HG02623 (cell line): ENCODE results near the gene ZNF793.
A peak's percentile ranks its signal among the peaks of the same experiment; 100 is the strongest.

Experiments used
- ATAC-seq: cut with Tn5 transposase; IDR thresholded peaks from one replicate; pipeline ENCODE4 v1.9.1; 2021; ENCODE audit warnings: moderate library complexity; ENCODE audit not compliant: unreplicated experiment

ZNF793 gene

DNA sequence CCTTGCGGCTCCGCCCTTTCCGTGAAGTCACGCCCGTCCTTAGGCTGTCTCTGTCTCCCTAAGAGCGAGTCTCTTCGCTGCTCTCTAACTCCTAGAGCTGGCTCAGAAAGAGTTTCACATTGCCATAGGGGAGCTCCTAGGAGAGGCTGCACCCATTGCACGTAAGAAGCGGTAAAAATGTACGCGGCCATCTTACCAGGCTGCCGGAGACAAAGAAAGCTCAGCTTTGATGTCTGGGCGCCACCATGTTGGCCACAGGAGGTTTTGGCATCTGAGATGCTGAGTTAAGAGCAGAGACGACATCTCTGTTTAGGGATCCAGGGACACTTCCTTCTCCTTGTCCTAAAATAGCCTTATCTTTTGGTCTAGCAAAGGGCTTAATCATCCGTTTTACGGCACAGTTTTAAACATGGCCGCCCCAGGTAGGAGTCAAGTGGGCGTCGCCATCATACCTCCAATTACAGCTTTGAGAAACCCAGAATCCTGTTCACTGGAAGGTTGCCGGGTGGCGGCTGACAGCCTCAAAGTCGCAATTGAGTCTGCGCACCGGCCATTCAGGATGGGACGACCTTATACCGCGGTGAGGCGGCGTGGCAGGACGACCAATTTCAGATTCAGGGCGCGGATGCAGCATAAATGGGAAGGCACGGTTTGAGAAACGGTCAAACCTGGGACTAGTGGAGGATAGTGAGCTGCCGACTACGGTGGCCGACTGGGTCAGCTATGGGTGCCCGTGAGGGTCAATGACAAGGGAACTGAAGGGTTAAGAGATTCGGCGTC is at the start of gene ZNF793:
ZNF793 (plus strand) TSS at position 553 of the 780 bp plus-strand sequence. CDS start 16,501 bp downstream, outside the sequence.
- ATAC-seq, result no peak

DNA sequence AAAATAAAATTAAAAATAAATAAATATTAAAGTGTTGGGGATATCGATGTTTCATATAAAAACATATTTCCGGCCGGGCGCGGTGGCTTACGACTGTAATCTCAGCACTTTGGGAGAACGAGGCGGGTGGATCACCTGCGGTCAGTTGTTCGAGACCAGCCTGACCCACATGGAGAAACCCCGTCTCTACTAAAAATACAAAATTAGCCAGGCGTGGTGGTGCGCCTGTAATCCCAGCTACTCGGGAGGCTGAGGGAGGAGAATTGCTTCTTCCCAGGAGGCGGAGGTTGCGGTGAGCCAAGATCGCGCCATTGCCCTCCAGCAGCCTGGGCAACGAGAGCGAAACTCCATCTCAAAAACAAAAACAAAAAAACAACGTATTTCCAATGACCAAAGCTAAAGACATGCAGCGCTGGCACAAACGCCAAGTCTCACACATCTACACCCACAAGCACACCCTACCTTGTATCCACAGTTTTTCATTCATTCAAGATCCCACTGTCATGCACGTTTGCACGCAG is 40.4 kb upstream of the ZNF793 start:
- ATAC-seq, result no peak

DNA sequence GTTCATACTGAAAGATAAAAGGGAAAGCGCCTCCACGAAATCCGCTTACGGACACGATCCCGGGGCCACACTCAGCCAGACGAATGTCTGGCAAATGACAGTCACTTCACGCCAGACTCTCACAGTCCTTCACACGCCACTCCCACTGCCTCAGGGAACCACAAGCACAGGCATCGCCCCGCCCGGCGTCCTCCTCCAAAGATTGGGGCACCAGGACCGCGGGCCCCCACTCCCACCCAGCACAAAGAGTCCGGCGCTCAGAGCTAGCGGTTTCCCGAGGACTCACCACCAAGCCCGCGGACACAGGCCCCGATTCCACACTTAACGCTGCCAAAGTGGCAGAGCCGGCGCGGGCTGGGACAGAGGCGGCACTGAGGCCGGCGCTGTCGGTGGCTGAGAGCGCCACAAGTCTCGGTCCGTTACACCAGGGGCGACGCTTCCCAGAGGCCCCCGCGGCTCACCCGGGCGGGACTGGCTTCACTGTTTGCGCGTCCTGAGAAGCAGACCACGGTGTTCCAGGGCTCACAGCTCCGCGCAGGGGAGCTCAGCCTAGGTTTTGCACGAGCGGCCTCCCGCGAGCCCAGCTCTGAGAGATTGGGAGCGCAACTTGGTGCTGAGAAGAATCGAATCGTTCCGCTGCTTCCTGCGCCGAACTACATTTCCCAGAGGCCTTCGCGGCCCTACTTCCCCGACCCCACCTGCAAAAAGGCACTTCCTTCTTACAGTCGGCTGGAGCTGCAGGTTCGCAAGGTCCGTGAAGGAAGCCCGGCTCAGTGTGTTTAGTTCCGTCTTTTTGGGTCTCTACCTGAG is 39.7 kb upstream of the ZNF793 start, which contains the start of gene ZNF569:
ZNF569 (minus strand) TSS at position 647 of the 810 bp plus-strand sequence. CDS start 22,523 bp downstream, outside the sequence.
- ATAC-seq, result peak; percentile 57

DNA sequence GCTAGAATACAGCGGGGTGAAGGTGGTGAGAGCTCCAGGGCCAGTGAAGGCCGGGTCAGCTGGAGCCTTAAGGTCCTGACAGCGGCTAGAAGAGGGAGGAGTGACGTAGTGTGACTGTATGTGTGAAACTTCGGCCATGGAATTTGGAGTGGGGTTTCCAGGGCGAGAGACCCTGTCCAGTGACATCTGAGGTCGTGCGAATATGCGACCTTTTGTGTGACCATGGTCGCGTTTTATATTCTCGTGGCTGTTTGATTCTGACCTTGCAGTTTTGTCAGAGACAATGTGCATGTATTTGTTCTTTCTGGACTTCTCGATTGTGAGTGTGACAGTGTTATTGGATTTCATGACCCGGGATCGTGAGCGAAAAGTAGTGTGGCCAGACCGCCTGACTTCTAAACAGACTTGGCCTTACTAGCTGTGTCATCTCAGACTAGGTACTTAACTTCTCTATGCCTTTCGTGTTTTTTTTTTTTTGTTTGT is 39.1 kb upstream of the ZNF793 start:
- no peak for ATAC-seq

DNA sequence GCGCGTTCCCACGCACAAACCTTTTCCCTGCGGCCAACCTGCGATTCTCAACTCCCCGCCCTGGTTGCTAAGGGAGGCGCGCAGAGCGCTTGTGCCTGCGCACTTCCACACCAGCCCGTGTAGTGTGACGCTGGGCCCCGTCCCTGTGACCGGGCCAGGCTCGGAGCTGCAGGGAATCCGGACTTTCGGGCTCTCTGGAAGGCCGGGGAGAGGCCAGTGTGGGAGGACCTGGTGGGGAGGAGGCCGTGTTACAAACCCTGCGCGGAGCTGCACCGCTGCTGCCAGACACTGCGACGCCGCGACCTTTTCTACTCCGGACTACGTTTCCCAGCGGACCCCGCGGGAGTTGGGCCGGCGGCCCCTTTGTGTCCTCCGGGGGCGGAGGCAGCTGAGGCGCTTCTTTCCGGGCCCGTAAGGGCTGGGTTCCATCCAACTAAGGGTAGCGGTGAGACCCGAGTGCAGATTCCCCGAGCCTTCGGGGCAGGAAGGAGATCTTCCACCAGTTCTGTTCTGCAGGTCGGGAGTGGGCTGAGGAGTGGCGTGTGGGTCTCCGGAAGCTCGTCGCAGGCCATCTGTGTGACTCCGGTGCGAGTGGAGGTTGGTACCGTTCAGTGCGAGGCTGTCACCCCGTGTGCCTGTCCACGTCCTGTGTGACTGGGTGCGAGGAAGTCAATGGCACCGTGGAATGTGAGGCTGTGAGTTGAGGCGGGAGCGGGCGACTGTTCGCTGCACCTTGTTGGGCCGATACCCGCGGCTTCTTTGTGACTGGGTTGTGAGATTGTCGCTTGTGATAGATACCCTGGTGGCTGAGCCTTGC is 37.6 kb upstream of the ZNF793 start, which contains the start of gene ZNF570:
ZNF570 (plus strand) TSS at position 396 of the 817 bp plus-strand sequence. CDS start 999 bp downstream, outside the sequence.
- peak; percentile 56 for ATAC-seq

DNA sequence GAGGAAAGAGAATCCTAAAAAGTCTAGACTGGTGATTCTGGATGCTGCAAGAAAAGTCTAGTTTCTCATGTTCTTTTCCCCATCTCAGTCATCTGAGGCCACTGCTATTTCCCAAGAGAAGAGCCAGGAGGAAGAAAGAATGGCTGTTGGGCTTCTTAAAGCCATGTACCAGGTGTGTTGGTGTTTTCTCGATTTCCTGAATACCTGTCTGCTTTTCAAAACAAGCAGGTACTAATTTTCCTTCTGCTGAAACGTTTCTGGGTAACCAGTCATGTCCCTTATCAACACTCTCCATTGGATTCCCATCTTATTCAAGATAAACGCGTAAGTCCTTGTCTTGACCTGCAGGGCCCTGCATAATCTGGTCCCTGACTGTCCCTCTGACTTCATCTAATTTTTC is 36.5 kb upstream of the ZNF793 start:
- ATAC-seq, result no peak

DNA sequence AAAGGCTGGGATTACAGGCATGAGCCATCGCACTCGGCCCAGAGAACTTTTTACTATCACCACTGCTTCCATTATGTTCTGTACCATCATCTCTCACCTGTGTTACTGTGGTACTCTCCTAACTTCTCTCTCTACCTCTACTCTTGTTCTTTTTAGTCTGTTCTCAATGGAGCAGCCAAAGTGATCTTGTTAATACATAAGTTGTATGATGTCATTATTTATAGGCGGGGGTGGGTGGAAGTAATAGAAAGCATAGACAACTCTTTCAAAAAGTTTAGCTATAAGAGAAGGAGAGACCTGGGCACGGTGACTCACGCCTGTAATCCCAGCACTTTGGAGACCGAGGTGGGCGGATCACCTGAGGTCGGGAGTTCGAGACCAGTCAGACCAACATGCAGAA is 34.6 kb upstream of the ZNF793 start:
- no peak for ATAC-seq

DNA sequence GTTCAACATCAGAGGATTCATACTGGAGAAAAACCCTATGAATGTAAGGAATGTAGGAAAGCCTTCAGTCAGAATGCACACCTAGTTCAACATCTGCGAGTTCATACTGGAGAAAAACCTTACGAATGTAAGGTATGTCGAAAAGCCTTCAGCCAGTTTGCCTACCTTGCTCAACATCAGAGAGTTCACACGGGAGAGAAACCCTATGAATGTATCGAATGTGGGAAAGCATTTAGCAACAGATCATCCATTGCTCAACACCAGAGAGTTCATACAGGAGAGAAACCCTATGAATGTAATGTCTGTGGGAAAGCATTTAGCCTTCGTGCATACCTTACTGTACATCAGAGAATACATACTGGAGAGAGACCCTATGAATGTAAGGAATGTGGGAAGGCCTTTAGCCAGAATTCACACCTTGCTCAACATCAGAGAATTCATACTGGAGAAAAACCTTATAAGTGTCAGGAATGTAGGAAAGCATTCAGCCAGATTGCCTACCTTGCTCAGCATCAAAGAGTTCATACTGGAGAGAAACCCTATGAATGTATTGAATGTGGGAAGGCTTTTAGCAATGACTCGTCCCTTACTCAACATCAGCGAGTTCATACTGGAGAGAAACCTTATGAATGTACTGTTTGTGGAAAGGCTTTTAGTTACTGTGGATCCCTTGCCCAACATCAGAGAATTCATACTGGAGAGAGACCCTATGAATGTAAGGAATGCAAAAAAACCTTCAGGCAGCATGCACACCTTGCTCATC is 22.2 kb upstream of the ZNF793 start:
- ATAC-seq, result no peak

DNA sequence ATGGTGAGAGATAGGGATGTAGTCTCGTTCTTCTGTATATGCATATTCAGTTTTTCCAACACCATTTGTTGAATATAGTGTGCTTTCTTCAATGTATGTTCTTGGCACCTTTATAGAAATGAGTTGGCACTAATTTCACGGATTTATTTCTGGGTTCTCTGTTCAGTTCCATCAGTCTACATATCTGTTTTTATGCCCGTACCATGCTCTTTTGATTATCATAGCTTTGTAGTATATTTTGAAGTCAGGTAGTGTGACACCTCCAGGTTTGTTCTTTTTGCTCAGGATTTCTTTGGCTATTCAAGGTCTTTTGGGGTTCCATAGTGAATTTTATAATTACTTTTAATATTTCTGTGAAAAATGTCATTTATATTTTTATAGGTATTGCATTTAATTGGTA is 14.5 kb upstream of the ZNF793 start:
- ATAC-seq, result no peak

DNA sequence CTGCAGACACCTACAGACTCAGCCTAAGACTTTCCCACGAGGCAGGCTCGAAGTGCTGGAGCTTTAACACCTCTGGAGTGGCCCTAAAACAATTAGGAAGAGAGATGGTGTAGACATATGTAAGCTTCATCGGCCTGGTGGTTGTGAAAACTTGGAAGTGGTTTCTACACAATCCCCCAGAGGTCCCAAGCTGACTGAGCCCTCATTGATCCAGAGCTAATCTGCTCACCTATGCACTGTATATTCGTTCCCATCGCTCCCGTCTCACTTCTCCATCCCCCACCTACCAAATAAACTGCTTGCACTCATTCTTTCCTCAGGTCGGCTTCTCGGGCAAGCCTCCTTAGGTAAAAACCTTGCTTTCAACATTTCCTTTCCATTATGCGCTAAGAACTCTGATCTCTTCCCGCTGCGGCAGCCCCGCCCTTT is 767 bp upstream of the ZNF793 start:
- no peak for ATAC-seq

DNA sequence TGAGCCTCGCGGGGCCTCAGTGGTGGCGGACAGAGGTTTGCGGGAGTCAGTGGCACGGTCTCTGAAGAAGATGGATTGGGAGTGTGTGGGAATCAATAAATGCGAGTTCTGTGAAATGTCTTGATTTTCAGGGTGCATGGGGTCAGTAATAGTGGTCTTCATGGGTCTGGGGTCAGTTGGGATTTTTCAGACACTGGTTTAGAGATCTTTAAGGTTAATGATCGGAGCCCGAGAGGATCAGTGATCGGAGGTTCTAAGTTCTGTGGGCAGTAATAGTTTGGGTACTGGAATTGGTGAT is 377 bp downstream of the ZNF793 start:
- no peak for ATAC-seq

DNA sequence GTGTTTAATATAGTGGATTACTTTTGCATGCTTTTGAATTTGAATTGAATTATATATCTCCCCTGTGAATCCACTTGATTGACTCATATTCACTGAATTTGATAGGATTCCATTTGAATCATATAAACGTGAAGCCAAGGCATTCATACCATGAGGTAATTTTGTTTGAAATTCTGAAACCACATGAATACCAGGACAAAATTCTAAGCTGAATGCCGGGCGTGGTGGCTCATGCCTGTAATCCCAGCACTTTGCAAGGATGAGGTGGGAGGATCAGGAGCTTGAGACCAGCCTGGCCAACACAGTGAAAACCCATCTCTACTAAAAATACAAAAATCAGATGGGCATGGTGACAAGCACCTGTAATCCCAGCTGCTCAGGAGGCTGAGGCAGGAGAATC is 4.4 kb downstream of the ZNF793 start:
- no peak for ATAC-seq

DNA sequence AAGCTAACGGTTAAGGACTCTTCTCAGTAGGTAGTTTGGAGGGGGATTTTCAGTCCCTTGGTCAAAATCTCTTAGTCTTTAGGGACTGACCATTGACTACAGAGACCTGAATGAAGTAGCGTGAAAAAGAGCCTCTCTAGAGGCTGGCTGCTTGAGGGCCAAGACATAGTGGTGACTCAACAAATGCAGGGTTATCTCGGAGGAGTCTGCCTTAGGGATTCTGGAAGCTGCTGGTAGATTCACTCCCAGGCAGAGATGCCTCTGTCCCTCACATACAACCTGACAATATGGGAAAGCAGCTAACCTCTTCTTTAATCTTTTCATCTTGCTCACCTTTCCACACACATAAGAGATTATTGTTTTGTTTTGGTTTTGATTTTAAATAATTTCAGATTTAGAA is 5.1 kb downstream of the ZNF793 start:
- ATAC-seq, result no peak

DNA sequence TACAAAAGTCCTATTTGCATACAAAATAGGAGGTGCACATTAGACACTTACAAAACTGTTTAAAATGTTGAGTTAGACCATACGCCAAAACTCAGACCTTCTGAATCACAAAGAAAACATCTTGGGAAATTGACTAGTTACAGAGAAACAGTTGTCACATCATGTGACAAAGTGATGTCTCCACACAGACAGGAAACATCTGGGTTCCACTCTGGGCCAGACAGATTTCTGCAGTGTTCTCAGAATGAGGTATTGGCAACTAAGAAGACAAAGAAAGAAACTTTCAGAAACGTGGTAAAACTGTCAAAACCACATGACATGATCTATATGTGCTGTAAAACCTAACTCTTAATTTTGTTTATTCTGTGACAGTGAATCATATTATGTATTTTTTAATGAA is 6.7 kb downstream of the ZNF793 start:
- no peak for ATAC-seq

DNA sequence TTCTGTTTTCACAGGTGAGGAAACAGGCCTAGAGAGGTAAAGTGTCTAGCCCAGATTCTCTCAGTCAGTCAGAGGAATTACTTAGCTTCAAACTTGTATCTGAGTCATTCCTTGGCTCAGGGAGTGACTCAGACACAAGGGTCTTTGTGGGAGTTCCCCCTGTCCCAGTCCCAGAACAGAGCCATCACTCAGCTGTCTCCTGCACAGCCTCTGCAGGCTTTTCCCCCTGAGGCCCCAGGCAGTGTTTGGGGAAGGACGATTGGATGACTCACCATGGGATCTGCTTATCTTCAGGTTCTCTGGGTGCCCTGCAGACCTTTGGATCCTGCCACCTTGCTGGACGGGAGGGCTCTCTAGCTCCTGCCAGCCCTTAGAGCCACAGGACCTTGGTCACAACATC is 13.2 kb downstream of the ZNF793 start:
- no peak for ATAC-seq

DNA sequence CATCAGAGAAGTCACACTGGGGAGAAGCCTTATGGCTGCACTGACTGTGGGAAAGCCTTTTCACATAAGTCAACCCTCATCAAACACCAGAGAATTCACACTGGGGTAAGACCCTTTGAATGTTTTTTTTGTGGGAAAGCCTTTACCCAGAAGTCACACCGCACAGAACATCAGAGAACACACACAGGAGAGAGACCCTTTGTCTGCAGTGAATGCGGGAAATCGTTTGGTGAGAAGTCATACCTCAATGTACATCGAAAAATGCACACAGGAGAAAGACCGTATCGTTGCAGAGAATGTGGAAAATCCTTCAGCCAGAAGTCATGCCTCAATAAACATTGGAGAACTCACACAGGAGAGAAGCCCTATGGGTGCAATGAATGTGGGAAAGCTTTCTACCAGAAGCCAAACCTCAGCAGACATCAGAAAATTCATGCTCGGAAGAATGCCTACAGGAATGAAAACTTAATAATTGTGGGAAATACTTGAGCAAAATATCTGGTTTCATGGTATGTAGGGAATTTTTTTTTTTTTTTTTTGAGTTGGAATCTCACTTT is 30.7 kb downstream of the ZNF793 start:
- ATAC-seq, result no peak

DNA sequence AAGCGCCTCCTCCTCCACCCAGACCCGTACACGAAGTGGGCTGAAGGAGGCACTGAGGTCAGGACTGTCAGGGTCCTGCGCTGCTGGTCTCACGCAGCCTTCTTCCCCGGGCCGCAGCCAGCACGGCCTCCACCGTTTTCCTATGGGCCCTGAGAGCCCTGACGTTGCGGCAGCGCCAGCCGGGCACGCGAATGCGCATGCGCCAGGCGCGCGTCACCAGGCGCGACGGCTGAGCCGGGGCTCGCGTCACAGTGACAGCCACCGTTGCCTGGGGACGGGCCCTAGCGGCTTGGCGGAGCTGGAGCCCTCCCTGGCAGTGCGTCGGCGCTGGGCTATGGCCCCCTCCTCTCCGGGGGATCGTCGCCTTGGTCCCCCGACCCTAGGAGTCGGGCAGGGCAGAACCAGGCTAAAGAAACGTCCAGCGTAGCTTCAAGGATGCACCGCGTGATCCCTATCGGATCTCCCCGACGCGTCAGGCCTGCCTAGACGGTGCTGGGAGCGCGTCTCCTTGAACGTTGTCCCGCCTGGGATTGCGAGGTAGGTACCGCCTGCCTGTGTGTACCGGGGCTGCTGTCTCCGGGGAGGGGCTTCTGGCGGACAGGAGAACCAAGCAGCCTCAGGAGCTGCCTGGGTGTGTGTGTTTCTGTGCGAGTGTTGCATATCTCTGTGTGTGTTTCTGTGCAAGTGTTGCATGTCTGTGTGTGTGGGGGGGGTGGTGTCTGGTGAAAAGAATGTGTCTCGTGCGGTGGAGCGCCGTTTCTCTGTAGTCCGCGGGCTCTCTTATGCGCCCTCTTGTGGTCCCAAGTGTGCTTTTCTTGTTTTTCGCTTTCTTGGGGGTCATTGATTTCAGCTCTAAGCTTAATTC is 44.6 kb downstream of the ZNF793 start:
- no peak for ATAC-seq

DNA sequence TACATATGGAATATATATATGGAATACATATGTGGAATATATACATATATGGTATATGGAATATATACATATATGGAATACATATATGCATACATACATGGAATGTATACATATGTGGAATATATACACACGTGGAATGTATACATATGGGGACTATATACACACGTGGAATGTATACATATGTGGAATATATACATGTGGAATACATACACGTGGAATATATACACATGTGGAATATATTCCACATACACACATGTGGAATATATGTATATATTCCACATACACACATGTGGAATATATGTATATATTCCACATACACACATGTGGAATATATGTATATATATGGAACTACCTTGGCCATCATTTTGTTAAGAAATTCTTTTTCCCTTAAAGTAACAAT is 56.8 kb downstream of the ZNF793 start:
- ATAC-seq, result no peak
